ENCODE data around the gene CEP112. TPM values are rescaled to one million over a fixed set of nuclear protein-coding genes. Genes with fewer than 3 reads are reported as not detected.

Gene CEP112
- total RNA-seq, 1 donor from 2014 or later: 26.3 TPM

GRCh38 chr17:65729207-65729606, 462.7 kb downstream of the CEP112 start:
- H3K4me1 Mint-ChIP-seq (ENCODE audit: unreplicated experiment): no peaks in the 10 kb centered on the region
- no peak for TF ChIP-seq CTCF (IDR thresholded peaks at IDR 0.05; ENCODE audit: unreplicated experiment)
- no peak overlapping the region for H3K4me3 Mint-ChIP-seq (ENCODE audit: unreplicated experiment)
- peaks cover 13% of the 10 kb centered on the region for H3K36me3 Mint-ChIP-seq (ENCODE audit: low read depth, unreplicated experiment)
- H3K9me3 Mint-ChIP-seq (ENCODE audit: unreplicated experiment): no peaks in the 10 kb centered on the region
- DNase-seq (ENCODE audit: low spot score): no peak
- no peak overlapping the region for H3K27ac Mint-ChIP-seq (ENCODE audit: unreplicated experiment)
- H3K27me3 Mint-ChIP-seq (ENCODE audit: unreplicated experiment): peaks cover 1% of the 10 kb centered on the region

GRCh38 chr17:65727832-65728231, 464.1 kb downstream of the CEP112 start:
- Mint-ChIP-seq H3K9me3 (ENCODE audit: unreplicated experiment) (no peaks in the 10 kb centered on the region), H3K27ac (ENCODE audit: unreplicated experiment) (no peak overlapping the region), H3K36me3 (ENCODE audit: low read depth, unreplicated experiment) (peaks cover 12% of the 10 kb centered on the region), H3K4me1 (ENCODE audit: unreplicated experiment) (no peaks in the 10 kb centered on the region), H3K4me3 (ENCODE audit: unreplicated experiment) (no peak overlapping the region), H3K27me3 (ENCODE audit: unreplicated experiment) (peaks cover 1% of the 10 kb centered on the region)
- TF ChIP-seq CTCF (IDR thresholded peaks at IDR 0.05; ENCODE audit: unreplicated experiment): no peak
- no peak for DNase-seq (ENCODE audit: low spot score)

GRCh38 chr17:65727246-65727645, 464.7 kb downstream of the CEP112 start:
- H3K27me3 Mint-ChIP-seq (ENCODE audit: unreplicated experiment): peaks cover 3% of the 10 kb centered on the region
- TF ChIP-seq CTCF (IDR thresholded peaks at IDR 0.05; ENCODE audit: unreplicated experiment): no peak
- DNase-seq (ENCODE audit: low spot score): no peak

GRCh38 chr17:65723431-65724151, 468.3 kb downstream of the CEP112 start:
- Mint-ChIP-seq H3K27me3 (ENCODE audit: unreplicated experiment) (peaks cover 5% of the 10 kb centered on the region), H3K9me3 (ENCODE audit: unreplicated experiment) (no peaks in the 10 kb centered on the region), H3K4me3 (ENCODE audit: unreplicated experiment) (no peak overlapping the region), H3K4me1 (ENCODE audit: unreplicated experiment) (peaks cover 6% of the 10 kb centered on the region), H3K36me3 (ENCODE audit: low read depth, unreplicated experiment) (no peaks in the 10 kb centered on the region), H3K27ac (ENCODE audit: unreplicated experiment) (no peak overlapping the region)
- no peak for TF ChIP-seq CTCF (IDR thresholded peaks at IDR 0.05; ENCODE audit: unreplicated experiment)
- DNase-seq (ENCODE audit: low spot score): no peak

More at GRCh38 chr17:65727246-65727645, 464.7 kb downstream of the CEP112 start:
- Mint-ChIP-seq H3K4me3 (ENCODE audit: unreplicated experiment) (no peak overlapping the region), H3K36me3 (ENCODE audit: low read depth, unreplicated experiment) (peaks cover 8% of the 10 kb centered on the region), H3K27ac (ENCODE audit: unreplicated experiment) (no peak overlapping the region), H3K9me3 (ENCODE audit: unreplicated experiment) (no peaks in the 10 kb centered on the region), H3K4me1 (ENCODE audit: unreplicated experiment) (no peaks in the 10 kb centered on the region)

GRCh38 chr17:65718601-65719000, 473.3 kb downstream of the CEP112 start:
- Mint-ChIP-seq H3K27ac (ENCODE audit: unreplicated experiment) (no peak overlapping the region), H3K36me3 (ENCODE audit: low read depth, unreplicated experiment) (no peaks in the 10 kb centered on the region), H3K4me1 (ENCODE audit: unreplicated experiment) (peaks cover 11% of the 10 kb centered on the region), H3K4me3 (ENCODE audit: unreplicated experiment) (no peak overlapping the region), H3K27me3 (ENCODE audit: unreplicated experiment) (peaks cover 8% of the 10 kb centered on the region), H3K9me3 (ENCODE audit: unreplicated experiment) (no peaks in the 10 kb centered on the region)
- no peak for TF ChIP-seq CTCF (IDR thresholded peaks at IDR 0.05; ENCODE audit: unreplicated experiment)
- DNase-seq (ENCODE audit: low spot score): no peak
